H1 (cell line): ENCODE measurements around the gene C14orf132. TPM values are rescaled to one million over a fixed set of nuclear protein-coding genes. Genes with fewer than 3 reads are reported as not detected.

ENCODE experiments used
- RAD21 ChIP-seq, 2 experiments: IDR thresholded peaks in 1 of 2; conservative IDR thresholded peaks in 1 of 2; 2 replicates each; pipeline ENCODE4 v1.6.1; 2011; ENCODE audit warnings: low read depth in 2 of 2, low read length in 2 of 2, improper control_type of control experiment in 1 of 2, inconsistent platforms in 1 of 2, mild to moderate bottlenecking in 1 of 2, moderate library complexity in 1 of 2
- RXRA ChIP-seq: IDR thresholded peaks from 2 replicates; pipeline ENCODE4 v1.6.1; 2011; ENCODE audit warnings: low read depth, mild to moderate bottlenecking, low read length, moderate library complexity; ENCODE audit not compliant: insufficient read depth
- TAF7 ChIP-seq: optimal IDR thresholded peaks from 2 replicates; pipeline ENCODE3; 2011; ENCODE audit warnings: low read depth, mild to moderate bottlenecking, inconsistent platforms, low read length, moderate library complexity, borderline replicate concordance
- polyA plus RNA-seq, 7 experiments: library from polyadenylated mRNA; depleted of rRNA in 3 of 7; stranded (reverse) in 5 of 7; unstranded in 2 of 7; fragments of >200 nt in 5 of 7; fragments of 200-250 nt in 2 of 7; gene quantifications; 1 replicate in 5 of 7; 2 replicates in 1 of 7; 4 replicates in 1 of 7; pipeline versions ENCODE4 v1.2.1 to v1.2.3, GENCODE V29; 2011 to 2013; ENCODE audit warnings: missing spikeins in 2 of 7, mixed read lengths in 2 of 7
- total RNA-seq: library from RNA; stranded (reverse); fragmentation: NEBNext Ultra II Directional; extraction: Animal tissue kit (Norgen Biotek cat#: 25700); gene quantifications from 2 replicates; pipeline ENCODE4 v1.2.1, GENCODE V29; 2021

C14orf132 gene
- total and polyA plus RNA-seq, 2 of the 8 experiments (the other 6 are each of a cell fraction or from before 2014, with no cell fraction given), result 11.7 to 32.5 TPM

GRCh38 chr14:96096639-96097610 is 57.8 kb downstream of the C14orf132 start (continued):
- TF ChIP-seq RAD21 (IDR thresholded peaks at IDR 0.05 in 1 of 2, conservative IDR thresholded peaks at IDR 0.05 in 1 of 2; ENCODE audit: low read depth in 2 of 2, low read length in 2 of 2) (no peak), RXRA (no peak), TAF7 (no peak)
